Stimulated activated CD4-positive, alpha-beta T cell treated with anti-CD3 and anti-CD28 coated beads, Interleukin-15, amount 100 ng/mL, for 48 hours (primary cell): ENCODE measurements around the gene OSBPL2.

Experiments used
- DNase-seq, 2 donors: peaks; one replicate each; pipeline ENCODE4 v3.0.0-alpha.2; 2020; ENCODE audit warnings: low read depth in 2 of 2

OSBPL2 gene

GRCh38 chr20:62206388-62206775 lies 31.9 kb upstream of the OSBPL2 start:
- DNase-seq = no peak

GRCh38 chr20:62208061-62208794 lies 30.1 kb upstream of the OSBPL2 start:
- no peak for DNase-seq

DNA sequence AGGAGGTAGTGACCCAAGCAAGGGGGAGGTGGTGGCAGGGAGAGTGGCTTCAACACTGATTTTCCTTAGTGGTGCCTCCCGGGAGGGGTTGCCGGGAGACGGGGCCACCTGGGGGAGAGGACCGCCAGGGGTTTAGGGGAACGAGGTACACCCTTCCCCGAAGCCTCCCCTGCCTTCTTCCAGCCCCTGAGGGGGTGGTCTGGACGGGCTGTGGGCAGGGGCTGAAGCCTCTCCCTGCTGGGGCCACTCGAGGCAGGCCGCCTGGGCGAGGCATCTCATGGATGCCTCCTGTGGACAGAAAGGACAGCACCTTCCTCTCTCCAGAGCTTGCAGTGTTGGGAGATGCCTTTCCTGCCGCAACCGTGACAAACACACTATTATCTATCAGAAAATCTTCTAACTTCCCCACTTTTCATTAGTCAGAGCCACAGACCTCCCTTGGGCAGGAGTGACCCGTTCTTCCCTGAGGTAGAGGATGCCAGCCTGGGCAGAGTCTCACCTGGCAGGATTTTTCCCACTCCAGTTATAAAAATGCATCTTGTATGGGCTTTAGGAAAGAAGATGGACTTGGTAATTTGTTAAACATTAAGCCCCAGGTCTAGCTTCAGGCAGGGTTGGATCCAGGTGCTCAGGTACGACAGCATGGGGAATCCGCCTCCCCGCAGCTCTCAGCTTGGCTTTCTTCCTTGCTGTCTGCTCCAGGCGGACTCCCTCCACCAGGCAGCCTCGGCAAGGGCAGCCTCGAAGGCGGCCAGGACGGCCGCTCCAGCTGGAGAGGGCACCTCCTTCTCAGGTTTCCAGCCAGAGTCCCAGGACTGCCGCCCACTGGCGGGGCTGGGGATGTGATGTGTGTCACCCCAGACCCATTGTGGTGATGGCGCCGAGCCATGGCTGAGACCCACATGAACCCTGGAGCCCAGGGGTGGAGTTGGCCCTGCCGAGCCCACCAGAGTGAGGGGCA lies 29.2 kb upstream of the OSBPL2 start:
- DNase-seq = no peak

DNA sequence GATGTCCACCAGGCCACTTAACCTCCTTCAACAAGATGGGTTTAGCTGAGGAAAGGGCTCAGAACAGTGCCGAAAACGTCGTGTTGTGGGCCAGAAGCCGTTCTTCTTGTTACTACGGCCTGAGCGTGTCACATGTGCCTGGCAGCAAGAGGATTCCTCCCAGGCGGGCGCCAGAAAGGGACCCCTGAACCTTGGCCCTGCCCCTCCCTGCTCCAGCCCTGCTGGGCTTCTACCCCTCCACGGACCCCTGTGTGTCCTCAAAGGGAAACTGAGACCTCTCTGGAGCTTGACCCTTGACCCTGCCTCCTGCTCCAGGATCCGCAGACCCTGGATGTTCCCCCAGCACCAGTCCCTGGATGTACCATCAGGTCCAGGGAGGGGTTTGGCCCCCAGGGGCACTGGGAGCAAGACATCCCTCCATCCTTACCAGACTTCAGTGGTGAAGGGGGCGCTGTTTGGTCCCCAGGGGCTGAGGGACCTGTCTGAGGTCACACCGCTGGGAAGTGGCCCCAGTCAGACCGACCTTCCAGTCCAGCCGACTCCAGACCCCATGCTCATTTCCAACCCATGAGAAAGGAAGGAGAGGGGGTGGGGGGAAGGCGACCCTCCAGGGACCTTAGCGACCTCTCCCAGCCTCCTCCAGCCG lies 28.3 kb upstream of the OSBPL2 start:
- no peak for DNase-seq

GRCh38 chr20:62210496-62210855 lies 27.8 kb upstream of the OSBPL2 start:
- DNase-seq = no peak

DNA sequence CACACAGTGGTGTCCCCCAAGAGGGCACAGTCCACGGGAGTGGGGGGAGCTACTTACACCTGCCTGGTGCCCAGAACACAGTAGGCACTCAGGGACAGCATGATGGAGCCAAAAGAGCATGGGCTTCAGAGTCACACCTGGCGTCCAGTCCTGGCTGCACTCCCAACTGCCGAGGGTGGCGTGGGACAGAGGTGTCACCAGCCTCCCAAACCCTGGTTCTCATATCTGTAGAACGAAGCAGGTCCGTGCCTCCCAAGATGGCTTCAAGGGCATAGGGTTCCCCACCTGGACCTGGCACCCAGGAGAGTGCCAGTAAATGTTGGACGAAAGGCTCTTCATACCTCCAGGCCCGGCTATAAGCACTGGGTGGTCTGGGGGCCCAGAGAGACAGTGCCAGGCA lies 27.1 kb upstream of the OSBPL2 start:
- DNase-seq = no peak

DNA sequence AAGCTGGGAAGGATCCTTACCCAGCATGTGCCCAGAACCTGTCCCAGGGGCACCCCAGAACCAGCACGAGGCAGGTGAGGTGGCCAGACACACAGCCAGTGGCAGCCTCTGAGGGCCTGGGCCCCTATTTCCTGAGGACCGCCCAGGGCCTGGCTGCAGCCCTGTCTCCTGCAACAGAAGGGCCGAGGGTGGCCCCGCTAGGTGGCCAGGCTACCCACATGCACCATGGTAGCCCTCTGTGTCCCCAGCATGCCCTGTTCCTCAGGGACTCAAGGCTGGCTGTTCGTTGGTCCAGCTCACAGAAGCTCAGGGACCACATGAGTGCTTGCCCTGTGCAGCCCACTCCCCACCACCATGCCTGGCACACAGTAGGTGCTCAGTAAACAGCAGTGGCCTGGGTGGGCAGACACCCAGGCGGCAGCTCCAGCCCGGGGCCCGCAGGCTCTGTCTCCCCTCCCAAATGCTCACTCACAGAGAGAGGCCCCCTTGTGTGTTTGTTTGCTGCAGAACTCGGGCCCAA lies 26.5 kb upstream of the OSBPL2 start:
- DNase-seq = no peak

GRCh38 chr20:62212299-62212698 lies 26.0 kb upstream of the OSBPL2 start:
- no peak for DNase-seq

GRCh38 chr20:62214067-62214466 lies 24.3 kb upstream of the OSBPL2 start:
- DNase-seq = no peak

- DNase-seq = no peak
Measured at GRCh38 chr20:62215020-62215990, 23.0 kb upstream of the OSBPL2 start.

DNA sequence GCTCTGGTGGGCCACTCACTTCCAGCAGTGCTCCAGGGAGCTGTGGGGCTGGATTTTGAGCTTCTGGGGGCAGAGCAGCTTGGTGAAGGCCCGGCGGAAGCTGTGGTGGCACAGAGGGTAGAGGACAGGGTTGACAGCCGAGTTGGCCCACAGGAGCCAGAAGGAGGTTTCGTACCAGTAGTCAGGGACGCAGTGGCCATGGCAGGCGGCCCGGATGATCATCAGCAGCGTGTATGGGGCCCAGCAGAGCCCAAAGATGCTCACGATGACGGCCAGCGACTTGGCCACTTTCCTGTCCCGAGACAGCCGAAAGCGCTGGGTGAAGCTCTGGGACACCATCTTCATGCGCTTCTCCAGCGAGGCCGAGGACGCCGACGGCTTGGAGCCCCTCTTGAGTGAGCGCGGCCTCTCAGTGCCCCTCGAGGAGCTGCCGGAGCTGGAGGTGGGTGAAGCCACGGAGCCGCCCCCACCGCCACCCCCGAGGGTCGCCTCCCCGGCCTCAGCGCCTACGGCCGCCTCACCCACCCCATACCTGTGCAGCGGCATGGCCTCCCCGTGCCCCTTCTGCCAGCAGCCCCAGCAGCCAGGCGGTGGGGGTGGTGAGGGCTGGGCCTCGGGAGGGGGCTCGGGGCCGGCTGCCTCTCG lies 22.2 kb upstream of the OSBPL2 start:
- DNase-seq = no peak

DNA sequence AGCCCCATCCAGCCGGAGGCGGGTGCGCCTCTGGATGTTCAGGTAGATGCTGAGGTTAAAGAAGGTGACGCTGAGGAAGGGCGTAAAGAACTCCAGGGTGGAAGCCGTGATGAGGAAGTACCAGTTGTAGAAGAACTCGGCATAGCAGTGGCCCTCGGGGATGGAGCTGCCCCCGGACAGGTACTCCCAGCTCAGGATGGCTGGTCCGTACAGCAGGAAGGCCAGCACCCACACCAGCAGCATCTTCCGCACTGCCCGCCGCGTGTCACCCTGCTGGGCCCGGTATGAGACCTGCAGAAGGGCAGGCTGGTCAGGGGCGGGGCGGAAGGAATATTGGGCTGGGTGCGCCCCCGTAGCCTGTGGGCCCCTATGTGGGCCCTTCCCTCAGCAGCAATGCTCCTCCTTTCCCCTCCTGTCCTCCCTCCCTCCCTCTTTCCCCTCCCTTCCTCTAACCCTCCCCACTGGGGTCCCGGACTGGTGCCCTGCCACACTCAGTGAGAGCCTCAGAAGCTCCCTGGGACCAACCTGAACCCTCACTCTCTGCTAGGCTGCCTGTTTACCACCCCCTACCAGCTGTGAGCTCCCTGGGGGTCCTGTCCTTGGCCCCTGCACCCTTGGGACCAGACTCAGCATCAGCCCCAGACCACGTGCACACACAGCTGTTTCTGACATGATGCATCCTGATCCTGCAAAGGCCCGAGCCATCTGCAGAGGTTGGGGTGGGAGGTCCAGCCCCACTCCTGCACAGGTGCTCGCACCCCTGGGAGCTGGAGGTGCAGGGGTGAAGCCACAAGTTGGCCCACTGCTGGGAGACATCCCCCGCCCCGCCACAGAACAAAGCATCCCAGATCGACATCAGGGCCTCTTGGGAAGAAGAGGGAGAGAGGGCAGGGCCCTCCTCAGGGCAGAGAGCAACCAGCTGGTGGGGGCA lies 21.4 kb upstream of the OSBPL2 start:
- DNase-seq = no peak

GRCh38 chr20:62217913-62218773 lies 20.2 kb upstream of the OSBPL2 start:
- no peak for DNase-seq

DNA sequence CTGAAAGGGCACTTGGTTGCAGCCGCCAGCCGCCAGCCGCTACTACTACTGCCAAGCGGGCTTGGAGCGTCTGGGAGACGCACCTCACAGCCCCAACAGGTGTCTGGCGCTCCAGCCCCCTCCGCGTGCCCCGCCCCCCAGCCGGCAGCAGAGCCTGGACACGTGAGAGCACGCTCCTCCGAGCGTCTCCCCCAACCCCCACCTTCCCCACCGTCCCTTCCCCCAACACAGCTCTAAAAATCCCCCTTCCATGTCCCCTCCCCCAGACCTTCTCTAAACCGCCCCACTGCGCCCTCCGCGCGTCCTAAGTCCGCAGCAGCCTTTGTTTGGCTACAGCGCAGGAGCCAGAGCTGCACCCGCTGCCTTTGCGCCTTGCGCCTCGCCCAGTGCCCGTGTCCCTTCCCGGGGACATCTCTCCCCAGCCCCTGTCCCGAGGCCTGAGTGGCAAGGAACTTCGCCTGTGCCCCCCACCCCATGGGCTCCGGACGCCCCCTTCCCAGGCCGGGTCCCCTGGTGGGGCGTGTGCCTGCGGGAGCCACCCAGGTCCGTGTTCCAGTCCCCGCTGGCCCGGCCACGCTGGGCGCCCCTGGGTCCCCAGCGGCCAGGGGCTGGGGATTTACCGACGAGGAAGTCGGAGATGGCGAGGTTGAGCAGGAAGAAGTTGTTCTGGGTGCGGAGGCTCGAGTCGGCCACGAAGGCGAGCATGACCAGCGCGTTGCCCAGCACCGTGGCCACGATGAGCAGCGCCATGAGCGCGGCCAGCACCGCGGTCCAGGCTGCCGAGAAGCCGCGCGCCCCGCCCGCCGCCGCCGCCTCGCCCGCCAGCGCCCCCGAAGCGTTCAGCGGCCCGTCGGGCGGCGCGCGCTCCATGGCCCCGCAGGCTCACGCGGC lies 19.0 kb upstream of the OSBPL2 start:
- no peak for DNase-seq

- no peak for DNase-seq
Measured at GRCh38 chr20:62219992-62220665, 18.2 kb upstream of the OSBPL2 start, which contains the start of gene HRH3. TSS of gene HRH3 (minus strand) at chr20:62220278. CDS start at chr20:62219970, 308 bp downstream.

- DNase-seq = no peak
Measured at GRCh38 chr20:62220666-62221568, 17.4 kb upstream of the OSBPL2 start.
